ENCODE measurements around the gene HPCAL1.

GRCh38 chr2:10383960-10384734 is 81.4 kb downstream of the HPCAL1 start:
- no peak for TF ChIP-seq EP300 (IDR thresholded peaks at IDR 0.05)
- no peak for TF ChIP-seq POLR2A (IDR thresholded peaks at IDR 0.05; ENCODE audit: low read depth)
